Naive thymus-derived CD4-positive, alpha-beta T cell (primary cell): ENCODE measurements around the gene ELL. TPM values are rescaled to one million over a fixed set of nuclear protein-coding genes. Genes with fewer than 3 reads are reported as not detected.

Source experiments
- ATAC-seq: fragments of 150-1000 bp; cut with Tn5 transposase; 2 replicates; pipeline ENCODE4 v1.10.0; 2021; ENCODE audit warnings: mild to moderate bottlenecking, moderate library complexity
- CTCF ChIA-PET: fragments of 350-600 bp; sonication (Branson Sonifier 250); formaldehyde crosslinking; loops from one replicate; lab custom pipeline; 2021; ENCODE audit warnings: antibody characterized with exemption; lab: Charles Lee
- POLR2A ChIA-PET: fragments of 350-600 bp; sonication (Branson Sonifier 250); formaldehyde crosslinking; loops from one replicate; lab custom pipeline; 2021; ENCODE audit warnings: antibody characterized with exemption, inconsistent platforms; lab: Charles Lee
- DNase-seq, 9 donors: peaks; one replicate each; pipeline versions ENCODE4 v3.0.0 to v3.0.0-alpha.2; 2020 to 2022; ENCODE audit warnings: mixed read lengths in 1 of 9
- H3K27ac ChIP-seq: one replicate; pipeline ENCODE4 v1.7.0; 2013; ENCODE audit warnings: mild to moderate bottlenecking, low read depth, low read length, moderate library complexity
- H3K27me3 ChIP-seq, 2 donors: one replicate each; pipeline ENCODE4 v1.7.0; 2013; ENCODE audit warnings: low read length in 2 of 2, mild to moderate bottlenecking in 2 of 2, moderate library complexity in 2 of 2; ENCODE audit not compliant: control insufficient read depth in 2 of 2, insufficient read depth in 2 of 2
- H3K36me3 ChIP-seq, 3 experiments: 1 replicate in 2 of 3; 2 replicates in 1 of 3; pipeline ENCODE4 v1.7.0; 2013; ENCODE audit warnings: low read length in 3 of 3, mild to moderate bottlenecking in 3 of 3, moderate library complexity in 1 of 3; ENCODE audit not compliant: insufficient read depth in 3 of 3, control insufficient read depth in 2 of 3
- H3K4me1 ChIP-seq, 2 donors: one replicate each; pipeline ENCODE4 v1.7.0; 2013; ENCODE audit warnings: low read length in 2 of 2, mild to moderate bottlenecking in 2 of 2, moderate library complexity in 1 of 2; ENCODE audit not compliant: control insufficient read depth in 2 of 2, insufficient read depth in 2 of 2
- H3K4me3 ChIP-seq: 2 replicates; pipeline ENCODE4 v1.7.0; 2013; ENCODE audit warnings: mild to moderate bottlenecking, low read length
- H3K9me3 ChIP-seq, 3 experiments: 1 replicate in 2 of 3; 2 replicates in 1 of 3; pipeline ENCODE4 v1.7.0; 2013; ENCODE audit warnings: low read length in 3 of 3; ENCODE audit not compliant: control insufficient read depth in 2 of 3
- H3K27ac Mint-ChIP-seq, 9 donors: one replicate each; pipeline ENCODE4 v1.8.0; 2020 to 2022; ENCODE audit warnings: mixed read lengths in 9 of 9, mild to moderate bottlenecking in 8 of 9, moderate library complexity in 5 of 9, inconsistent platforms in 2 of 9
- H3K27me3 Mint-ChIP-seq, 5 donors: one replicate each; pipeline ENCODE4 v1.8.0; 2021 to 2022; ENCODE audit warnings: mixed read lengths in 5 of 5, mild to moderate bottlenecking in 1 of 5
- H3K36me3 Mint-ChIP-seq, 5 donors: one replicate each; pipeline ENCODE4 v1.8.0; 2020 to 2022; ENCODE audit warnings: mixed read lengths in 5 of 5, mild to moderate bottlenecking in 3 of 5, inconsistent platforms in 1 of 5
- H3K4me1 Mint-ChIP-seq, 7 donors: one replicate each; pipeline ENCODE4 v1.8.0; 2020 to 2022; ENCODE audit warnings: mixed read lengths in 7 of 7, mild to moderate bottlenecking in 3 of 7, inconsistent platforms in 1 of 7
- H3K4me3 Mint-ChIP-seq, 10 donors: one replicate each; pipeline ENCODE4 v1.8.0; 2020 to 2022; ENCODE audit warnings: mild to moderate bottlenecking in 10 of 10, mixed read lengths in 10 of 10, moderate library complexity in 6 of 10, inconsistent platforms in 2 of 10
- H3K9me3 Mint-ChIP-seq, 11 donors: one replicate each; pipeline ENCODE4 v1.8.0; 2020 to 2022; ENCODE audit warnings: mixed read lengths in 11 of 11, mild to moderate bottlenecking in 4 of 11, inconsistent platforms in 1 of 11, moderate library complexity in 1 of 11
- intact Hi-C, 2 donors: fragments of 100-400 bp; cut with micrococcal nuclease; formaldehyde crosslinking; loops; one replicate each; pipeline ENCODE4 v1.15.1; 2023
- polyA plus RNA-seq, 2 donors: library from polyadenylated mRNA; unstranded; fragments of 300-500 nt; fragmentation: Illumina TruSeq; gene quantifications; one replicate each; pipeline ENCODE4 v1.2.3, GENCODE V29; 2021
- total RNA-seq, 6 experiments: library from RNA in 5 of 6; stranded (reverse) in 5 of 6; gene quantifications; 1 replicate in 5 of 6; 2 replicates in 1 of 6; pipeline ENCODE4 v1.2.3 and lab custom pipeline; 2021 to 2026

The ELL gene
- total and polyA plus RNA-seq, 7 experiments from 2014 or later = 8.9 to 70.4 (median 22.1) TPM

- peaks cover 11 to 34% (median 24%) of the 10 kb centered on the region in 7 donors for H3K4me1 Mint-ChIP-seq
- peaks cover 0 to 15% (median 3%) of the 10 kb centered on the region in 5 donors for H3K36me3 Mint-ChIP-seq
- intact Hi-C loops = no loop called here
- Histone ChIP-seq H3K4me1 (peaks cover 7 to 13% of the 10 kb centered on the region in 2 donors), H3K27ac (peak overlapping the region; percentile 40), H3K36me3 (peaks cover 0 to 38% (median 8%) of the 10 kb centered on the region in 3 experiments), H3K9me3 (no peaks in the 10 kb centered on the region), H3K27me3 (no peaks in the 10 kb centered on the region), H3K4me3 (no peak overlapping the region)
- H3K4me3 Mint-ChIP-seq = peak overlapping the region in 7 of 10 donors; percentile 33 to 74 (median 71)
- H3K27me3 Mint-ChIP-seq = peaks cover 0 to 2% (median 0%) of the 10 kb centered on the region in 5 donors
- H3K9me3 Mint-ChIP-seq = peaks cover 0 to 5% (median 0%) of the 10 kb centered on the region in 11 donors
- CTCF ChIA-PET = interaction anchor here (1.0 kb wide), 1 partner anchor 7 kb away, joined by 4 read pairs; no protein-coding TSS in a partner anchor
- DNase-seq = no peak
- POLR2A ChIA-PET = interaction anchor here (0.7 kb wide), 1 partner anchor 545 kb away, joined by 3 read pairs; no protein-coding TSS in a partner anchor
- peak overlapping the region; percentile 9 to 92 (median 73) for H3K27ac Mint-ChIP-seq
- ATAC-seq = peak; percentile 13
Measured at GRCh38 chr19:18441804-18442788, 79.8 kb downstream of the ELL start.

GRCh38 chr19:18440936-18441803 lies 80.7 kb downstream of the ELL start:
- H3K9me3 Mint-ChIP-seq = peaks cover 0 to 5% (median 0%) of the 10 kb centered on the region in 11 donors
- intact Hi-C loops = no loop called here

GRCh38 chr19:18440415-18440877 lies 81.4 kb downstream of the ELL start:
- H3K9me3 Mint-ChIP-seq = peaks cover 0 to 5% (median 0%) of the 10 kb centered on the region in 11 donors
- peaks cover 0 to 2% (median 0%) of the 10 kb centered on the region in 5 donors for H3K27me3 Mint-ChIP-seq
- ATAC-seq (peak; percentile 26), DNase-seq (no peak)
- Histone ChIP-seq H3K27ac (no peak overlapping the region), H3K36me3 (peaks cover 0 to 22% (median 2%) of the 10 kb centered on the region in 3 experiments), H3K4me1 (peaks cover 7 to 20% of the 10 kb centered on the region in 2 donors), H3K4me3 (no peak overlapping the region), H3K27me3 (no peaks in the 10 kb centered on the region), H3K9me3 (no peaks in the 10 kb centered on the region)
- peaks cover 0 to 19% (median 0%) of the 10 kb centered on the region in 5 donors for H3K36me3 Mint-ChIP-seq
- CTCF ChIA-PET = interaction anchor here (1.0 to 2.9 kb wide), 3 partner anchors 10 to 21 kb away, joined by 3 to 11 read pairs (median 4); no protein-coding TSS in a partner anchor
- peak overlapping the region; percentile 15 to 80 (median 36) for H3K27ac Mint-ChIP-seq
- intact Hi-C loops = no loop called here
- H3K4me3 Mint-ChIP-seq = peak overlapping the region in 1 of 10 donors; percentile 18
- peaks cover 11 to 40% (median 32%) of the 10 kb centered on the region in 7 donors for H3K4me1 Mint-ChIP-seq
- POLR2A ChIA-PET = interaction anchor here (1.1 kb wide), 1 partner anchor 22 kb away, joined by 3 read pairs; the partner anchor contains the start of gene SSBP4

More at GRCh38 chr19:18440936-18441803, 80.7 kb downstream of the ELL start:
- Histone ChIP-seq H3K27me3 (no peaks in the 10 kb centered on the region), H3K36me3 (peaks cover 0 to 29% (median 5%) of the 10 kb centered on the region in 3 experiments), H3K9me3 (no peaks in the 10 kb centered on the region), H3K4me1 (peaks cover 7 to 18% of the 10 kb centered on the region in 2 donors), H3K27ac (peak overlapping the region; percentile 40), H3K4me3 (no peak overlapping the region)
- Mint-ChIP-seq H3K27me3 (peaks cover 0 to 2% (median 0%) of the 10 kb centered on the region in 5 donors), H3K4me3 (peak overlapping the region in 2 of 10 donors; percentile 30 to 71), H3K4me1 (peaks cover 11 to 38% (median 27%) of the 10 kb centered on the region in 7 donors), H3K36me3 (peaks cover 0 to 17% (median 0%) of the 10 kb centered on the region in 5 donors), H3K27ac (peak overlapping the region in 5 of 9 donors; percentile 56 to 88 (median 80))
- DNase-seq (no peak), ATAC-seq (peak; percentile 0)
- ChIA-PET POLR2A (interaction anchor here (1.1 kb wide), 1 partner anchor 22 kb away, joined by 3 read pairs; the partner anchor contains the start of gene SSBP4), CTCF (interaction anchor here (1.0 to 2.9 kb wide), 4 partner anchors 8 to 21 kb away, joined by 3 to 11 read pairs (median 4); no protein-coding TSS in a partner anchor)

DNA sequence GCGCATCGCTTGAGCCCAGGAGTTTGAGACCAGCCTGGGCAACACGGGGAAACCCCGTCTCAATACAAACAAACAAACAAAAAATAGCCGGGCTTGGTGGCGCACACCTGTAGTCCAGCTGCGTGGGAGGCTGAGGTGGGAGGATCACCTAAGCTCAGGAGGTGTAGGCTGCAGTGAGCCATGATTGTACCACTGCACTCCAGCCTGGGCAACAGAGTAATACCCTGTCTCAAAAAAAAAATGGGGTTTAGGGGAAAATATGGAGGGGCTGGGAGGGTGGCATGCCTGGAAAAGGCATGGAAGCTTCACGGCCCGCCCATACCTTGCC lies 82.0 kb downstream of the ELL start:
- H3K27ac Mint-ChIP-seq = peak overlapping the region in 6 of 9 donors; percentile 19 to 73 (median 58)
- peaks cover 0 to 2% (median 0%) of the 10 kb centered on the region in 5 donors for H3K27me3 Mint-ChIP-seq
- H3K27me3 ChIP-seq = no peaks in the 10 kb centered on the region
- no peak overlapping the region for H3K4me3 ChIP-seq
- H3K4me1 ChIP-seq = peaks cover 7 to 20% of the 10 kb centered on the region in 2 donors
- H3K27ac ChIP-seq = no peak overlapping the region
- H3K4me1 Mint-ChIP-seq = peaks cover 11 to 40% (median 32%) of the 10 kb centered on the region in 7 donors
- no peaks in the 10 kb centered on the region for H3K9me3 ChIP-seq
- no peak for ATAC-seq
- no peak for DNase-seq
- CTCF ChIA-PET = interaction anchor here (0.7 to 2.9 kb wide), 3 partner anchors 11 to 544 kb away, joined by 3 to 11 read pairs (median 3); no protein-coding TSS in a partner anchor
- intact Hi-C loops = loop anchor here in 1 of 2 donors (5.0 kb wide), 1 partner anchor 197 kb away; the partner anchor contains the start of gene KLHL26
- peaks cover 0 to 17% (median 2%) of the 10 kb centered on the region in 3 experiments for H3K36me3 ChIP-seq
- peak overlapping the region in 5 of 10 donors; percentile 25 to 66 (median 31) for H3K4me3 Mint-ChIP-seq
- H3K36me3 Mint-ChIP-seq = peaks cover 0 to 19% (median 0%) of the 10 kb centered on the region in 5 donors
- H3K9me3 Mint-ChIP-seq = peaks cover 0 to 5% (median 0%) of the 10 kb centered on the region in 11 donors
- POLR2A ChIA-PET = no interaction called here

DNA sequence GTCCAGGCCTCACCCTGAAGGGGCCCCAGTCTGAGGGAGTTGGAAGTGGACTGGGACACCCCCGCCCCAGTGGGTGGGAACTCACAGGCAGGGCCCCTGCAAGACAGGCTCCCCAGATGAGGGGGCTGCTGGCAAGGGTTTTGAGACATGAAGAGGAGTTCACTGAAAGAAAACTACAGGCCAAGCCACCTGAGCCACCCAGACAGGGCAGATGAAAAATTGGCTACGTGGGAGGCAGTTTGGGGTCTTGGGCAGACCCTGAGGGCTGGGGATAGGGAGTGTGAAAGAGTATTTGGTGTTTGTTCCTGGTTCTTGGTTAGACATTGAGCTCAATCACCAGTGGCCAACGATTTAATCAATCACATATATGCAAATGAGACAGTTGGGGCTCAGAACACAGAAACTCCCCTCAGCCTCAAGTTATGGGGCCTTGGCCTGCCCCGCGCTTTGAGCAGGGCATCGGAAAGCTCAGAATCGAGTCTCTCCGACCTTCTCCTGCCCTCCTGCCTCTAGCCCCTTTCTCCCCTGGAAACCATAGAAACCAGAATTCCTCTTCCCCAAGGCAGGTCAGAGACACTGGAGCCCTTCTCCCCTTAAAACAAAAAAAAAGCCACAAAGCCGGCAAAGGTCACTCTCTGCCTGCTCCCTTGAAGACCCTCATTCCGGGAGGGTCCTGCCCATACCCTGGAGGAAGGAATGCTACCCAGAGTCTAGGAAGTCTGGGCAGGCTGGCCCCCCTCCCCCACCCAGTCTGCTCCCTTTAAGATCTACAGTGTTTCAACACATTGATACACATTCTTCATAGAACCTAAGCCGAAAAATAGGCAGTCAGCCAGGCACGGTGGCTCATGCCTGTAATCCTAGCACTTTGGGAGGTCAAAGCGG lies 82.6 kb downstream of the ELL start:
- DNase-seq = no peak
- no peak overlapping the region for H3K27ac ChIP-seq
- no peaks in the 10 kb centered on the region for H3K27me3 ChIP-seq
- peak overlapping the region in 7 of 9 donors; percentile 11 to 73 (median 44) for H3K27ac Mint-ChIP-seq
- POLR2A ChIA-PET = no interaction called here
- intact Hi-C loops = loop anchor here in 1 of 2 donors (5.0 kb wide), 1 partner anchor 198 kb away; the partner anchor contains the start of gene KLHL26
- peaks cover 0 to 2% (median 0%) of the 10 kb centered on the region in 5 donors for H3K27me3 Mint-ChIP-seq
- peaks cover 7 to 20% of the 10 kb centered on the region in 2 donors for H3K4me1 ChIP-seq
- H3K4me1 Mint-ChIP-seq = peaks cover 11 to 45% (median 35%) of the 10 kb centered on the region in 7 donors
- no peak overlapping the region for H3K4me3 ChIP-seq
- H3K4me3 Mint-ChIP-seq = peak overlapping the region in 9 of 10 donors; percentile 15 to 68 (median 32)
- CTCF ChIA-PET = interaction anchor here (0.6 to 2.9 kb wide), 4 partner anchors 12 to 545 kb away, joined by 3 to 11 read pairs (median 4); no protein-coding TSS in a partner anchor
- H3K9me3 ChIP-seq = no peaks in the 10 kb centered on the region
- peaks cover 0 to 5% (median 0%) of the 10 kb centered on the region in 11 donors for H3K9me3 Mint-ChIP-seq
- H3K36me3 Mint-ChIP-seq = peaks cover 0 to 19% (median 0%) of the 10 kb centered on the region in 5 donors
- H3K36me3 ChIP-seq = peaks cover 0 to 11% (median 0%) of the 10 kb centered on the region in 3 experiments
- no peak for ATAC-seq
